ENCODE results near the gene MAB21L4.

MAB21L4 gene

GRCh38 chr2:240871071-240871958 is 24.6 kb downstream of the MAB21L4 start:
- H3K4me1 ChIP-seq (ENCODE audit: control insufficient read depth in 5 of 5, insufficient read depth in 5 of 5, low read length in 5 of 5): peaks cover 4 to 50% (median 31%) of the 10 kb centered on the region in 5 donors
- H3K27ac ChIP-seq (ENCODE audit: low read depth, low read length): no peak overlapping the region
- H3K4me3 ChIP-seq (ENCODE audit: low read depth in 1 of 5, low read length in 5 of 5): no peak overlapping the region
- no peaks in the 10 kb centered on the region for H3K27me3 ChIP-seq (ENCODE audit: control insufficient read depth in 5 of 5, insufficient read depth in 4 of 5, low read length in 5 of 5)
- no peaks in the 10 kb centered on the region for H3K36me3 ChIP-seq (ENCODE audit: control insufficient read depth in 5 of 5, insufficient read depth in 5 of 5, low read length in 5 of 5)
- no peak overlapping the region for H3K9ac ChIP-seq (ENCODE audit: low read length in 5 of 5)
- no peaks in the 10 kb centered on the region for H3K9me3 ChIP-seq (ENCODE audit: control insufficient read depth in 5 of 5, low read length in 5 of 5)

DNA sequence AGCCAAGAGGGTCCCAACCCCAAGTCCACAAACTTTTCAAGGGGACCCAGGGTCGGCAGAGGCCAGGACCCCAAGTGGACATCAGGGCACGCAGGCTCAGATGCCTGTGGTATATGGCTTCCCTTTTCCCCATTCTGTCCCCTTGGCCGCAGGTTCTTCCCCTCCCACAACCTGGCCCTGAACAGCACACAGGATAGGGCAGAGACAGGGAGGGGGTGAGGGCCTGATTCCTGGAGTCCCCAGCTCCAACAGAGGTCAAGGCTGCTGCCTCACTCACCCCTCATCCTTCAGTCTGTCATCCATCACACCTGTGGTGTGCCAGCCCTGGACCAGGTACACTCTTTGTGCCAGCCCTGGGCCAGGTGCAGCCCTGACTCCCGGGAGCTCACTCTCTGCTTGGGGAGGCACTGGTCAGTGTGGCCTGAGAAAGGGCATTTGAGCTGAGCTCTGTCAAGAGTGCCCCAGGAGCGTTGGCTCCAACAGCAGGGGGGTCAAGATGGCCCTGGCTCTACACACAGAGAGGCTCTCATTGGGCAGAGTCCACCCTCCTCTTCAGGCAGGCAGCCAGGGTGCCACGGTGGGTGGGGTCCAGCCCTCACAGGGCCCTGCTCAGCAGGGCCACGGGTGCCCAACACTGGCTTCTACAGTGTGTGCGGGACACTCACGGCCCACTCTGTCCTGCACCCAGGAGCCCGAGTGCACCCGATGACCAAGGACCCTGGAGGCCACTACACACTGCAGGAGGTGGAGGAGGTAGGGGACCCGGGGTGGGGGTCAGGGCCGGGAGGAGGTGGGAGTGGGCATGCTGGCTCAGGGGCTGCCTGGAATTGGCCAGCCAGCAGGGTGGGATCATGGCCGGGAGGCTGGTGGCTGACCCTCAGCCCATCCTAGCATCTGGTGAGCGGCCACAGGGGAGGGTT is 25.7 kb downstream of the MAB21L4 start:
- Histone ChIP-seq H3K4me3 (ENCODE audit: low read depth in 1 of 5, low read length in 5 of 5) (no peak overlapping the region), H3K27me3 (ENCODE audit: control insufficient read depth in 5 of 5, insufficient read depth in 4 of 5, low read length in 5 of 5) (no peaks in the 10 kb centered on the region), H3K36me3 (ENCODE audit: control insufficient read depth in 5 of 5, insufficient read depth in 5 of 5, low read length in 5 of 5) (no peaks in the 10 kb centered on the region), H3K27ac (ENCODE audit: low read depth, low read length) (no peak overlapping the region), H3K9ac (ENCODE audit: low read length in 5 of 5) (no peak overlapping the region), H3K9me3 (ENCODE audit: control insufficient read depth in 5 of 5, low read length in 5 of 5) (no peaks in the 10 kb centered on the region), H3K4me1 (ENCODE audit: control insufficient read depth in 5 of 5, insufficient read depth in 5 of 5, low read length in 5 of 5) (peaks cover 3 to 39% (median 23%) of the 10 kb centered on the region in 5 donors)

DNA sequence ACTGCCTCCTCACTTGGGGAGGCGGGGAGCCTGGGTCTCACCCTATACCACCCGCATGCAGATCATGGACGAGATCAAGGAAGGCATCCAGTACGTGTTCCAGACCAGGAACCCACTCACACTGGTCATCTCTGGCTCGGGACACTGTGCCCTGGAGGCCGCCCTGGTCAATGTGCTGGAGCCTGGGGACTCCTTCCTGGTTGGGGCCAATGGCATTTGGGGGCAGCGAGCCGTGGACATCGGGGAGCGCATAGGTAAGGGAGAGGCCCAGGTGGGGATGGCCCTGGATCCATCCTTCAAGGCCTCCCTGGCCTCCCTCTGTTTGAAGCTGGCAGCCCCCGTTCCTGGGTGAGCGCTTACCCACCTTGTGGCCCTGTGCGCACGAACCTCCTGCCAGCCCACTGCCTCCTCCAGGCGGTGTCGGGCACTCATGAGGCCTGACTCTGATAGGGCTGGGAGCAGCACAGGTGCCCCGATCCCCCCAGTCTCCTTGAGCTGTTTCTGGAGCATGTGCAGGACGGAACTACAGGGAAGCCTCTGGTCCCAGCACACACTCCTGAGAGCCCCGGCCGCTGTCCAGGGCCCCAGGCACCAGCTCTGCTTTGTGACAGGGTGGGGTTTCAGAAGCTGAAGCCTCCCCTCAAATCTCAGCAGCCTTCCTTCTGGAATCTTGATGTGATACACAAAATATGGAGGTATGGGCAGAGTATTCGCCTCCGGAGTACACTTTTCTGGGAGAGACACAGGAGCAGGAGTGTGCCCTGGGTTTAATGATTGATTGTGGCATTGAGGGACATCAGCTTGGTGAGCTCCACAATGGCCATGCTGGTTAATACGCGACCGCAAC is 26.6 kb downstream of the MAB21L4 start:
- Histone ChIP-seq H3K27me3 (ENCODE audit: control insufficient read depth in 5 of 5, insufficient read depth in 4 of 5, low read length in 5 of 5) (no peaks in the 10 kb centered on the region), H3K36me3 (ENCODE audit: control insufficient read depth in 5 of 5, insufficient read depth in 5 of 5, low read length in 5 of 5) (no peaks in the 10 kb centered on the region), H3K27ac (ENCODE audit: low read depth, low read length) (no peak overlapping the region), H3K4me3 (ENCODE audit: low read depth in 1 of 5, low read length in 5 of 5) (no peak overlapping the region), H3K9ac (ENCODE audit: low read length in 5 of 5) (no peak overlapping the region), H3K9me3 (ENCODE audit: control insufficient read depth in 5 of 5, low read length in 5 of 5) (no peaks in the 10 kb centered on the region), H3K4me1 (ENCODE audit: control insufficient read depth in 5 of 5, insufficient read depth in 5 of 5, low read length in 5 of 5) (peaks cover 3 to 35% (median 23%) of the 10 kb centered on the region in 5 donors)

GRCh38 chr2:240868286-240869108 is 27.5 kb downstream of the MAB21L4 start, which contains the start of gene AGXT:
Gene AGXT, plus strand, starts transcription at chr2:240868824. Its CDS starts 42 bp downstream, at chr2:240868866.
- Histone ChIP-seq H3K27me3 (ENCODE audit: control insufficient read depth in 5 of 5, insufficient read depth in 4 of 5, low read length in 5 of 5) (no peaks in the 10 kb centered on the region), H3K9me3 (ENCODE audit: control insufficient read depth in 5 of 5, low read length in 5 of 5) (no peaks in the 10 kb centered on the region), H3K9ac (ENCODE audit: low read length in 5 of 5) (no peak within 1 kb of the TSS), H3K27ac (ENCODE audit: low read depth, low read length) (no peak within 1 kb of the TSS), H3K4me1 (ENCODE audit: control insufficient read depth in 5 of 5, insufficient read depth in 5 of 5, low read length in 5 of 5) (peaks cover 3 to 27% (median 17%) of the 10 kb centered on the region in 5 donors), H3K36me3 (ENCODE audit: control insufficient read depth in 5 of 5, insufficient read depth in 5 of 5, low read length in 5 of 5) (no peaks in the 10 kb centered on the region), H3K4me3 (ENCODE audit: low read depth in 1 of 5, low read length in 5 of 5) (no peak within 1 kb of the TSS)

DNA sequence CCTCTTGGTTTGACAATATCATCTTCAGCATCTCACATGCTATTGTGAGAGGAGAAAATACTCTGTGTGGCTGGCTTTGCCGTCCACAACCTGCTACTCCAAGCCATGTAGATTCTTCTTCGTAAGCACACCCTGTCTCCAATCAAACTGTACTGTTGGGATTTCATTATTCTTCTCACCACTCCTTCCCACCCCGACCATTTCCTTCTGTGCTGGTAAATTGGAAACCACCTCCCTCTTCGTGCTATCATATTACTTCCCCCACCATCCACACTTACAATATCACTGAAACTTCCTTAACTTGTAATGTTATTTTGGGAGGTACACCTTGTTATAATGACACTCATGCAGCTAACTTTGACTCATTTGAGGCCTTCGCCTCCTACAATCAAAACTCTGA is 30.6 kb downstream of the MAB21L4 start:
- Histone ChIP-seq H3K9me3 (ENCODE audit: control insufficient read depth in 5 of 5, low read length in 5 of 5) (no peaks in the 10 kb centered on the region), H3K4me1 (ENCODE audit: control insufficient read depth in 5 of 5, insufficient read depth in 5 of 5, low read length in 5 of 5) (peaks cover 0 to 6% (median 3%) of the 10 kb centered on the region in 5 donors), H3K4me3 (ENCODE audit: low read depth in 1 of 5, low read length in 5 of 5) (no peak overlapping the region), H3K36me3 (ENCODE audit: control insufficient read depth in 5 of 5, insufficient read depth in 5 of 5, low read length in 5 of 5) (no peaks in the 10 kb centered on the region), H3K27me3 (ENCODE audit: control insufficient read depth in 5 of 5, insufficient read depth in 4 of 5, low read length in 5 of 5) (no peaks in the 10 kb centered on the region), H3K27ac (ENCODE audit: low read depth, low read length) (no peak overlapping the region), H3K9ac (ENCODE audit: low read length in 5 of 5) (no peak overlapping the region)

GRCh38 chr2:240864475-240864874 is 31.5 kb downstream of the MAB21L4 start:
- no peak overlapping the region for H3K9ac ChIP-seq (ENCODE audit: low read length in 5 of 5)
- no peaks in the 10 kb centered on the region for H3K36me3 ChIP-seq (ENCODE audit: control insufficient read depth in 5 of 5, insufficient read depth in 5 of 5, low read length in 5 of 5)
- H3K9me3 ChIP-seq (ENCODE audit: control insufficient read depth in 5 of 5, low read length in 5 of 5): no peaks in the 10 kb centered on the region
- no peak overlapping the region for H3K27ac ChIP-seq (ENCODE audit: low read depth, low read length)
- peaks cover 0 to 6% (median 3%) of the 10 kb centered on the region in 5 donors for H3K4me1 ChIP-seq (ENCODE audit: control insufficient read depth in 5 of 5, insufficient read depth in 5 of 5, low read length in 5 of 5)
- no peaks in the 10 kb centered on the region for H3K27me3 ChIP-seq (ENCODE audit: control insufficient read depth in 5 of 5, insufficient read depth in 4 of 5, low read length in 5 of 5)
- H3K4me3 ChIP-seq (ENCODE audit: low read depth in 1 of 5, low read length in 5 of 5): no peak overlapping the region

DNA sequence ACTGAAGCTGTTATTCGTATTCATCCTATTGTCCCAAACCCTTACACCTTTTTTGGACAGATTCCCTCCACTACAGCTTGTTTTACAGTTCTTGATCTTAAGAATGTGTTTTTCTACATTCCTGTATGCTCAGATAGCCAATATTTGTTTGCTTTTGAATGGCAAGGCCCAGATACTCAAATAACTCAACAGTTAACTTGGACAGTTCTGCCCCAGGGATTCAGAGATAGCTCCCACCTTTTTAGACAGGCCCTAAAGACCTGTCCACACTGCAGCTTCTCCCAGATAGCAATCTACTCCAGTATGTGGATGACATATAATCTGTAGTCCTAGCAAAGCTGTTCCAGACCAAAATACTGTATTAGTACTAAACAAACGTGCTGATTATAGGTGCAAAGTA is 34.4 kb downstream of the MAB21L4 start:
- Histone ChIP-seq H3K9ac (ENCODE audit: low read length in 5 of 5) (no peak overlapping the region), H3K4me1 (ENCODE audit: control insufficient read depth in 5 of 5, insufficient read depth in 5 of 5, low read length in 5 of 5) (no peaks in the 10 kb centered on the region), H3K27me3 (ENCODE audit: control insufficient read depth in 5 of 5, insufficient read depth in 4 of 5, low read length in 5 of 5) (peaks cover 0 to 3% (median 0%) of the 10 kb centered on the region in 5 donors), H3K9me3 (ENCODE audit: control insufficient read depth in 5 of 5, low read length in 5 of 5) (no peaks in the 10 kb centered on the region), H3K36me3 (ENCODE audit: control insufficient read depth in 5 of 5, insufficient read depth in 5 of 5, low read length in 5 of 5) (no peaks in the 10 kb centered on the region), H3K4me3 (ENCODE audit: low read depth in 1 of 5, low read length in 5 of 5) (no peak overlapping the region), H3K27ac (ENCODE audit: low read depth, low read length) (no peak overlapping the region)

- no peaks in the 10 kb centered on the region for H3K36me3 ChIP-seq (ENCODE audit: control insufficient read depth in 5 of 5, insufficient read depth in 5 of 5, low read length in 5 of 5)
- no peaks in the 10 kb centered on the region for H3K4me1 ChIP-seq (ENCODE audit: control insufficient read depth in 5 of 5, insufficient read depth in 5 of 5, low read length in 5 of 5)
- H3K9me3 ChIP-seq (ENCODE audit: control insufficient read depth in 5 of 5, low read length in 5 of 5): peaks cover 0 to 14% (median 7%) of the 10 kb centered on the region in 5 donors
- peaks cover 0 to 7% (median 0%) of the 10 kb centered on the region in 5 donors for H3K27me3 ChIP-seq (ENCODE audit: control insufficient read depth in 5 of 5, insufficient read depth in 4 of 5, low read length in 5 of 5)
- no peak overlapping the region for H3K9ac ChIP-seq (ENCODE audit: low read length in 5 of 5)
- no peak overlapping the region for H3K27ac ChIP-seq (ENCODE audit: low read depth, low read length)
- no peak overlapping the region for H3K4me3 ChIP-seq (ENCODE audit: low read depth in 1 of 5, low read length in 5 of 5)
Measured at GRCh38 chr2:240858871-240859270, 37.1 kb downstream of the MAB21L4 start.

DNA sequence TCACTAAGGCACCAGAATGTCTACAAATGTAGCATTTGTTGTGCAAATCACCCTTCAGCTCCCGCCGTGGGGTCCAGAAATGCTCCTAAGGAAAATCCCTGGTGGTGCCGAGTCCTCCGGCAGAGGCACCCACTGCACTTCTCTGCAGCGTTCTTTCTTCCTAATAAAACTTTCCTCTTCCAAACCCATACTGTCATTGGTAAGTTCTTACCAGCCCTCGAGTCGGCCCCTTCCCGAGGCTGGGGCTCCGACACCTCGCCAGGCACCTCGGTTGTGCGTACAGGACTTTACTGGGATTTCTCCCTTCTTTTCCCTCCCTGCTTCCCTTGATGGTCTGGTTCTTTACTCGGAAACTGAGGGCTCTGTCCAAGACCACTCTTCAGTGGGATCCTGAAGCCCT is 37.6 kb downstream of the MAB21L4 start:
- no peaks in the 10 kb centered on the region for H3K4me1 ChIP-seq (ENCODE audit: control insufficient read depth in 5 of 5, insufficient read depth in 5 of 5, low read length in 5 of 5)
- no peak overlapping the region for H3K27ac ChIP-seq (ENCODE audit: low read depth, low read length)
- peaks cover 0 to 14% (median 7%) of the 10 kb centered on the region in 5 donors for H3K9me3 ChIP-seq (ENCODE audit: control insufficient read depth in 5 of 5, low read length in 5 of 5)
- no peak overlapping the region for H3K4me3 ChIP-seq (ENCODE audit: low read depth in 1 of 5, low read length in 5 of 5)
- no peak overlapping the region for H3K9ac ChIP-seq (ENCODE audit: low read length in 5 of 5)
- H3K36me3 ChIP-seq (ENCODE audit: control insufficient read depth in 5 of 5, insufficient read depth in 5 of 5, low read length in 5 of 5): no peaks in the 10 kb centered on the region
- peaks cover 0 to 7% (median 0%) of the 10 kb centered on the region in 5 donors for H3K27me3 ChIP-seq (ENCODE audit: control insufficient read depth in 5 of 5, insufficient read depth in 4 of 5, low read length in 5 of 5)

Data from subcutaneous abdominal adipose tissue (tissue), 5 donors.